IgD-negative memory B cell (primary cell): ENCODE measurements around the gene RPRD1A. TPM values are rescaled to one million over a fixed set of nuclear protein-coding genes. Genes with fewer than 3 reads are reported as not detected.
"Not testable (repeated sequence)": the region's sequence is repeated elsewhere in the genome, so short reads cannot be mapped to it uniquely, and the experiment has no call there.

Source experiments
- H3K27ac Mint-ChIP-seq, 3 donors: one replicate each; pipeline ENCODE4 v1.8.0; 2020 to 2022; ENCODE audit warnings: mild to moderate bottlenecking in 3 of 3, mixed read lengths in 3 of 3, moderate library complexity in 1 of 3
- H3K27me3 Mint-ChIP-seq: one replicate; pipeline ENCODE4 v1.8.0; 2021; ENCODE audit warnings: mixed read lengths
- H3K36me3 Mint-ChIP-seq: one replicate; pipeline ENCODE4 v1.8.0; 2020; ENCODE audit warnings: mild to moderate bottlenecking, mixed read lengths
- H3K4me1 Mint-ChIP-seq, 3 donors: one replicate each; pipeline ENCODE4 v1.8.0; 2020 to 2022; ENCODE audit warnings: mixed read lengths in 3 of 3, mild to moderate bottlenecking in 1 of 3
- H3K4me3 Mint-ChIP-seq, 4 donors: one replicate each; pipeline ENCODE4 v1.8.0; 2020 to 2022; ENCODE audit warnings: mild to moderate bottlenecking in 4 of 4, mixed read lengths in 4 of 4, moderate library complexity in 3 of 4
- H3K9me3 Mint-ChIP-seq, 3 donors: one replicate each; pipeline ENCODE4 v1.8.0; 2020 to 2021; ENCODE audit warnings: mixed read lengths in 3 of 3, mild to moderate bottlenecking in 1 of 3
- polyA plus RNA-seq: library from polyadenylated mRNA; unstranded; fragments of 300-500 nt; fragmentation: Illumina TruSeq; gene quantifications from one replicate; pipeline ENCODE4 v1.2.3, GENCODE V29; 2021

Gene RPRD1A
- polyA plus RNA-seq, 1 donor from 2014 or later: 15.6 TPM

DNA sequence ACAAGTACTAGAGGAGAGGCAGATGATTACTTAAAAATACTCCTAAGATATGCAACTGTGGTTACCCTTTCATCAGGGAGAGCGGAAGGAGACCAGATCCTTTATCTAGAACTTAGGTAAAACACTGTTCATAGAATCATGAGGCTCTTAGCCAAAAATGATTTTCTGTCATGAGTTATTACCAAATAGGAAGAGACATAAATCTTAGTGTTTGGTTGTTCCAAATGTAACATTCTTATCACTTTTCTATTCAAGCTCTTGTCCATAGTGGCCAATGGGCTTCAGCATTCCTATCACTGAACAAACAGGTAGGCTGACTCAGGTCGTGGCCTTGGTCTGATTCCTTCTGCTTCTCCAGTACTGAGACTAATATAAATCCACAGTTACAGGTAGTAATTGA is 38.5 kb downstream of the RPRD1A start:
- H3K36me3 Mint-ChIP-seq: peaks cover 6% of the 10 kb centered on the region
- H3K9me3 Mint-ChIP-seq: no peaks in the 10 kb centered on the region
- no peak overlapping the region for H3K27ac Mint-ChIP-seq
- no peak overlapping the region for H3K4me3 Mint-ChIP-seq
- H3K4me1 Mint-ChIP-seq: peaks cover 21 to 27% (median 26%) of the 10 kb centered on the region in 3 donors
- H3K27me3 Mint-ChIP-seq: no peaks in the 10 kb centered on the region

DNA sequence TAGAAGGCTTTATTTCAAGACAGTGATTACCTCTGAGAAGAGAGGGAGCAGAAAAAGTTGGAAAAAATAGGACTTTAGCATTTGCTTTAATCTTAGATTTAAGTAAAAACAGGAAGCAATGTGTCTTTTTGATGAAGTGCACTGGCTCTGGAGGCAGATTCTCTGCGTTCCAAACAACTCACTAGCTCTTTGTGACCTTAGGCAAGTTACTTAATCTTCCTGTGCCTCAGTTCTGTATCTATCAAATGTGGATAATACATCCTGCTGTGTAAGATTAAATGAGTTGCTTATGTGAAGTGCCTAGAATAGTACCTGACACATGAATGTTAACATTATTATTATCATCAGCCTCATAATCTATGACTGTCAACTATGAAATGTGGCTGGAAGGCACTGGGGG is 42.3 kb downstream of the RPRD1A start:
- Mint-ChIP-seq H3K9me3 (no peaks in the 10 kb centered on the region), H3K4me3 (no peak overlapping the region), H3K27ac (no peak overlapping the region), H3K36me3 (no peaks in the 10 kb centered on the region), H3K27me3 (no peaks in the 10 kb centered on the region), H3K4me1 (peaks cover 0 to 3% (median 0%) of the 10 kb centered on the region in 3 donors)

DNA sequence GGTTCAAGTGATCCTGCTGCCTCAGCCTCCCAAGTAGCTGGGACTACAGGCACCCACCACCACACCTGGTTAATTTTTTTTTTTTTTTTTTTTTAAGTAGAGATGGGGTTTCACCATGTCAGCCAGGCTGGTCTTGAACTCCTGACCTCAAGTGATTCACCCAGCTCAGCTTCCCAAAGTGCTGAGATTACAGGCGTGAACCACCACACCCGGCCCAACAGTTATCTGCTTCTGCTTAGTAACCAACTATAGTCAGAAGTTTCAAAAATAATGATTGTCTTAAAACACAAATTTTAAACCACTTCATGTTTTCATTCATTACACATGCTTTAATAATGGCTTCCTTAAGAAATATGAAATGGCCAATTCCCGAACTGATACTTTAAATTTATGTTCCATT is 43.1 kb downstream of the RPRD1A start:
- not testable (repeated sequence) for H3K27me3 Mint-ChIP-seq, H3K4me1 Mint-ChIP-seq, H3K27ac Mint-ChIP-seq, H3K36me3 Mint-ChIP-seq, H3K4me3 Mint-ChIP-seq, H3K9me3 Mint-ChIP-seq

DNA sequence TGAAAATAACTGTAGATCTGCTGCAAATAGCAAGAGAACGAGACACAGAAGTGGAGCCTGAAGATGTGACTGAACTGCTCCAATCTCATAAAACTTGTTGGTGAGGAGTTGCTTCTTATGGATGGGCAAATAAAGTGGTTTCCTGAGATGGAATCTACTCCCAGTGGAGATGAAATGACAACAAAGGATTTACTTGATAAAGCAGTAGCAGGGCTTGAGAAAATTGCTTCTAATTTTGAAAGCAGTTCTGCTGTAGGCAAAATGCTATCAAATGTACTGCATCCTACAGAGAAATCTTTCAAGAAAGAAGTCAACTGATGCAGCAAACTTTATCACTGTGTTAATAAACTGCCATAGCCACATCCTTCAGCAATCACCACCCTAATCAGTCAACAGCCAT is 44.0 kb downstream of the RPRD1A start:
- Mint-ChIP-seq H3K4me1 (peaks cover 0 to 4% (median 3%) of the 10 kb centered on the region in 3 donors), H3K27ac (peak overlapping the region in 1 of 3 donors; percentile 68), H3K36me3 (no peaks in the 10 kb centered on the region)

DNA sequence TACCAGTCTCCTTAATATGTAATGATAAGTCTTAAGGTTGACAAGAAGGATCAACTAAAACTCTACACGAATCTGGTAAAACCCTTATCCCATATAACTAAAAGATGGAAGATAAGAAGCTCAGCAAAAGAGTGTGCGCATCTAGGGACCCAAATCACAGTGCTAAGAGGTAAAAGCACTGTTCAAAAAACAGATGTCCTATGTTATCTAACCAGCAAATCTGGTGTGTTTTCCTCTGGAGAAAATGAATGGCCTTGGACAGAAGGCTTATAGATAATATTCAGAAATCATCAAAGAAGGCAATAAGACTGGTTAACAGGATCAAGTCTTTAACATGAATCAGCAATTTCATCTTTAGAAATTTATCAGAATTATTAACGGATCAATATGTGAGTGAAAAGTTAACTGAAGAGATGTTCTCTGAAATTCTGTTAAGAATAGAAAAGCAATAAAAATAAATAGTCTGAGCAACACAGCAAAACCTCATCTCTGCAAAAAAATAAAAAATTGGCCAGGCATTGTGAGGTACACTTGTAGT is 47.1 kb downstream of the RPRD1A start:
- H3K4me3 Mint-ChIP-seq: no peak overlapping the region
- peak overlapping the region in 1 of 3 donors; percentile 29 for H3K27ac Mint-ChIP-seq
- no peaks in the 10 kb centered on the region for H3K36me3 Mint-ChIP-seq
- H3K4me1 Mint-ChIP-seq: peaks cover 15 to 20% (median 19%) of the 10 kb centered on the region in 3 donors
- H3K27me3 Mint-ChIP-seq: no peaks in the 10 kb centered on the region
- H3K9me3 Mint-ChIP-seq: no peaks in the 10 kb centered on the region

More for the DNA sequence above, 44.0 kb downstream of the RPRD1A start:
- H3K4me3 Mint-ChIP-seq: no peak overlapping the region
- no peaks in the 10 kb centered on the region for H3K9me3 Mint-ChIP-seq
- H3K27me3 Mint-ChIP-seq: no peaks in the 10 kb centered on the region

DNA sequence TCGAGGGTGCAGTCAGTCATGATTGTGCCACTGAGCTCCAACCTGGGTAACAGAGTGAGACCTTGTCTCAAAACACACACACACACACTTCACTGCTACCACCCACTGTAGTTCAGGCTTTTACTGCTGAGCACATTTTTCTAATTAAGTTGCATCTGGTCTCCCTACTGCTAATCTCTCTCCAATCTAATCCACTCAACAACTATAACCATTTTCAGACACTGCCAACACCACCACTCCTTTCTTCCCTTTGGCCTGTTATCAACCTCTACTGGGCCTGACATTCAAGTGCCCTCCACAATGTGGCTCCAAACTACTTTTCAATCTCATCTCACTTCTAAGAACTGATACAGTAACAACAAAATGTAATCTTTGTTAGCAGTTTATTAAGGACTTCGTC is 50.1 kb downstream of the RPRD1A start:
- no peaks in the 10 kb centered on the region for H3K27me3 Mint-ChIP-seq
- peaks cover 15 to 20% (median 19%) of the 10 kb centered on the region in 3 donors for H3K4me1 Mint-ChIP-seq
- H3K9me3 Mint-ChIP-seq: no peaks in the 10 kb centered on the region
- peaks cover 2% of the 10 kb centered on the region for H3K36me3 Mint-ChIP-seq
- peak overlapping the region in 1 of 3 donors; percentile 13 for H3K27ac Mint-ChIP-seq
- no peak overlapping the region for H3K4me3 Mint-ChIP-seq

DNA sequence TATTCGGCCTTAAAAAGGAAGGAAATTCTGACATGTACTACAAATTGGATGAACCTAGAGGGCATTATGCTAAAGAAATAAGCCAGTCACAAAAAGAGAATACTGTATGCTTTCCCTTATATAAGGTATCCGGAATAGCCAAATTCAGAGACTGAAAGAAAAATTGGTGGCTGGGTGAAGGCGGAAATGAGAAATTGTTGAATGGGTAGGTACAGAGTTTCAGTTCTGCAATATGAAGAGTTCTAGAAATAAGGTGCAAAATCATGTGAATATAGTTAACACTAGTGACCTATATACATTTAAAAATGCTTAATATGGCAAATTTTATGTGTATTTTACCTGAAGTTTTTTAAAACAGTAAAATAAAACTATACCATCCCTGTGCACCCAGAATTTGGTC is 51.7 kb downstream of the RPRD1A start:
- Mint-ChIP-seq H3K27me3 (no peaks in the 10 kb centered on the region), H3K9me3 (no peaks in the 10 kb centered on the region), H3K27ac (peak overlapping the region in 1 of 3 donors; percentile 47), H3K36me3 (peaks cover 2% of the 10 kb centered on the region), H3K4me1 (peaks cover 15 to 20% (median 19%) of the 10 kb centered on the region in 3 donors), H3K4me3 (peak overlapping the region in 1 of 4 donors; percentile 1)

DNA sequence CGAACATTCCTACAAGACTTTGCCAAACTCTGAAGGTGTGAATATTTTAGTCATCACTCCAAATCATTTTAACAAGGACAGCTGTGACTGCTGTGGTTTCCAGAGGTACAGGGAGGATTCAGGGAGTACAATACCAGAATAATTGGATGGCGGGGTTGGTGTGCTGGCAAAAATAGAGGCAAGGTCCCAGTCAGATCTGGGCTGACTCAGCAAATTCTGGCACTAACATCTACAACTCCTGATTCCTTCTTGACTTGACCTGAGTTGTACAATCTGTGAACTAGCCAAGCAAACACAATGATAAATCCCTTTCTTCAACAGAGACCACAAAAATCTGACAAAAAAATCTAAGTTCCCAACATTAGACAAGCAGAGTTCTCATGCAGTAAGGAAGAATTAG is 54.5 kb downstream of the RPRD1A start:
- Mint-ChIP-seq H3K27me3 (no peaks in the 10 kb centered on the region), H3K36me3 (peaks cover 2% of the 10 kb centered on the region), H3K4me3 (no peak overlapping the region), H3K4me1 (peaks cover 15 to 19% (median 18%) of the 10 kb centered on the region in 3 donors), H3K27ac (no peak overlapping the region), H3K9me3 (no peaks in the 10 kb centered on the region)

DNA sequence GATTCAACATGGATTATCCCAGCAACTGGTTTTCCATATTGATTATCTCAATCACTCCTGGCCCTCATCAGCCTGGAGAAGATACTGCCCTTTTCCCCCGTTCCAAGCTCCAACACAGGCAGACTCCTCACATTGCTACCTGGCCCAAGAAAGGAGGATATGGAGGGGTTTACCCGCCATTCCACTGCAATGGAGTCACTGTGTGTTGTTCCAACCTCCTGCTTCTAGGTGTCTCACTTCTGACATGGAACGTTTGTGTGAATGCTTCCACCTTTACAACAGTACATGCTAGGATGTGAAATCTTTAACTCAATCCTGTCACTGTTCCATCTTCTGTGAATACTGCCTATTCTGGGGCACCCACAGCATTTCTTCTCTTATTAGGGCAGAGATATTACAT is 58.1 kb downstream of the RPRD1A start:
- Mint-ChIP-seq H3K9me3 (no peaks in the 10 kb centered on the region), H3K36me3 (peaks cover 2% of the 10 kb centered on the region), H3K4me3 (no peak overlapping the region), H3K4me1 (peaks cover 0 to 2% (median 0%) of the 10 kb centered on the region in 3 donors), H3K27ac (no peak overlapping the region), H3K27me3 (no peaks in the 10 kb centered on the region)

DNA sequence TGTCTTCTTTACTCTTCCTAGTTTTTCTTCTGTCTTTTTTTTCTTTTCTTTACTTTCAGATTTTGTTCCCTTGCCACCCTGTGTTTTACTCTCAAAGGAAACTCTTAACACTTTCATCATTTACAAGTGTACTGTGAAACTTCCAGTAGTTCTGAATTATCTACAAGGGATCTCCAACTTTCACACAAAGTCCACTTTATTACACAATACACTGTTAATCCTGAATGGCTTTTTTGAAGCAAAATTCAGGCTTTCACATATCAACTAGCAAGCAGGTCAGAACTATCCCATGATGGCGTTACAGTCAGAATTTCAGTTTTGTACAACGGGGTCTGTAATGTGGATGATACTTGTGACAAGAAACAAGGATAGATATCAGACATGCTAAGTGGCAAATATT is 60.4 kb downstream of the RPRD1A start:
- H3K4me1 Mint-ChIP-seq: peaks cover 0 to 7% (median 4%) of the 10 kb centered on the region in 3 donors
- no peak overlapping the region for H3K4me3 Mint-ChIP-seq
- H3K27me3 Mint-ChIP-seq: no peaks in the 10 kb centered on the region
- no peaks in the 10 kb centered on the region for H3K9me3 Mint-ChIP-seq
- H3K27ac Mint-ChIP-seq: no peak overlapping the region
- no peaks in the 10 kb centered on the region for H3K36me3 Mint-ChIP-seq

DNA sequence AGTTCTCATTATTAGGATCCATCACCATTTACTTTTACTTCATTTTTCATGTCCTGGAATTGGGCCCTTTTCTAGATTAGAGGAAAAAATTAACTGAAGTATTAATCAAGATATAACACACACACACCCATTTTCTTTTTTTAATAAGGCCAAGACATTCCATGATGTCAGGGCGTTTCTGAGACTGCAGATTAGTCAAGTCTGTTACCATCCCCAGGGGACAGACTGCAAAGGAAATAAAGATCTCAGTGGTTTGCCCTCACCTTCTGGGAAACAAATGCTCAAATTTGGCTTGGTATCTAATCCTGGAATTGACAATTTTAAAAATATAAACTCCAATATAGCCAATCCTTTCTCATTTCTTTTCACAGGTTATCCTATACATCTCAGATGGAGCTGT is 67.4 kb downstream of the RPRD1A start:
- Mint-ChIP-seq H3K36me3 (peaks cover 2% of the 10 kb centered on the region), H3K4me1 (peaks cover 20 to 27% (median 23%) of the 10 kb centered on the region in 3 donors), H3K27me3 (no peaks in the 10 kb centered on the region), H3K27ac (no peak overlapping the region), H3K4me3 (no peak overlapping the region), H3K9me3 (no peaks in the 10 kb centered on the region)

DNA sequence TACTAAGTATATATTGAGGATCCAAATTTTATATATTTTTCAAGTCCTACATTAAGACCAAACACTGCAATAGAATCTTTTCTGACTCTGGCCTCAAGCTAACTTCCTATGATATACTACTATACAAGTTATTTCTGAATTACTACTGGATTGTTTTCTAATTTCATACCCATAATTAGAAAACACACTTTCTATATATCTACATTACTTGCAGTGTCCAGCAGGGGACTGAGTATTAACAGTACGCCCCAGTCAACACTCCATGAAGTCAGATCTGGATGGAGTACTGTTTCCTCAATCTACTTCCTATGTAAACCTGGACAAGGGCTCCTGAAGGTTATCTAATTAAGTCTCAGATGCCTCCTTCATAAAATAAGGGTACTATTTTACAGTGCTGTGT is 68.4 kb downstream of the RPRD1A start:
- Mint-ChIP-seq H3K4me3 (no peak overlapping the region), H3K4me1 (peaks cover 20 to 27% (median 23%) of the 10 kb centered on the region in 3 donors), H3K27ac (peak overlapping the region in 1 of 3 donors; percentile 44), H3K36me3 (peaks cover 2% of the 10 kb centered on the region), H3K27me3 (no peaks in the 10 kb centered on the region), H3K9me3 (no peaks in the 10 kb centered on the region)

DNA sequence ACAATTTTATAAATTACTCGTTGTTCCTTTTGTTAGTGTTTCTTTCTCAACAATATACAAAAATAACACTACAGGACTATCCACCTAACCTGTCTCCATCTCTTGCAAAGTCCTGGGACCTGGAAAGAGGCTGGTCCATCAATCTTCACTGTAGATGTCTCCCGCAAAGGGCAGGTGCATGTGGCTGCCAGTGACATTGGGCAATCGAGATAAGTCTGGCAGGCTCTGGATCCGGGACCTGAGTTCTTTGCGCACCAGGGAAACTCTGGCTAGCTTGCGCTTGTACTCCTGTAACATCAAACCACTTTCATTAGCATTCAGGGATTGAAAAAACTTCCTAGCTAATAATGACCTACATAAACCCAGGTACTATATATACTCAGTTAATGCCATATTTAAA is 74.3 kb downstream of the RPRD1A start:
- Mint-ChIP-seq H3K4me1 (peaks cover 0 to 2% (median 0%) of the 10 kb centered on the region in 3 donors), H3K27me3 (no peaks in the 10 kb centered on the region), H3K9me3 (no peaks in the 10 kb centered on the region), H3K4me3 (no peak overlapping the region), H3K36me3 (peaks cover 2% of the 10 kb centered on the region), H3K27ac (no peak overlapping the region)

DNA sequence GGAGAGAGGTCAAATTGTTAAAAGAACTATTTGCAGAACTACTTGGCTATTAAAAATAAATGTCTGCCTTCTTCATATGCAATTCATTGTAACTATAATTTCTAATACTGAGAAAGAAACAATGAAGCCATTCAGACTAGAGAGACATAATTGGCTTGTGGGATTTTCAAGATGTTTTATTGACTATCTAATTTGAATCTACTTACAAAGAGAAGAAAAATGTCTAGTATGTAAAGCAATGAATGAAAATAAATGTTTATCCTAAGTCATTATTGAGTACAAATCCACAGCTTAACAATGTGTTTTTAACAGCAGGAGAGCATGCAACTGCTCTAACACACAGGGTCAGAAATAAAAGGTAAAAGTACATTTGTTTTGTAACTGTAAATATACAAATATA is 75.7 kb downstream of the RPRD1A start:
- no peaks in the 10 kb centered on the region for H3K9me3 Mint-ChIP-seq
- H3K27me3 Mint-ChIP-seq: no peaks in the 10 kb centered on the region
- peaks cover 4% of the 10 kb centered on the region for H3K36me3 Mint-ChIP-seq
- no peak overlapping the region for H3K4me3 Mint-ChIP-seq
- H3K4me1 Mint-ChIP-seq: peaks cover 0 to 2% (median 0%) of the 10 kb centered on the region in 3 donors
- H3K27ac Mint-ChIP-seq: no peak overlapping the region

DNA sequence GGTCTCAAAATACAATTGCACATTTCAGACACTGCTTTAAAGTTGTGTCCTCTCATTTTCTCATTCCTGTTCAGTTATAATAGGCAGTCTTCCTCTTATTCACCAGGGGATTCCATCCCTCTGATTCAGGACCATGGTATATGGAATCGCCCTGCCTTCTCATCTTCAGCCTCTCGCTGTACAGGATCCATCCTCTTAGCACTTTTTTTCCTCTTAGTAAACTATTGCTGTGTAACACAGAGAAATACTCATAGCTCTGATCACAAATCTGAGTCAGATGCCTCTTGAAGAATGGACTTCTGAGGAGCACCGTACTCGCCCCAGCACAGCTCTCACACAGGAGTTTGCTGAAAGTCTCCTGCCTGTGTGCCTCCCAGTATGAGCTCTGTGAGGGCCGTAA is 83.5 kb downstream of the RPRD1A start:
- H3K9me3 Mint-ChIP-seq: no peaks in the 10 kb centered on the region
- H3K27ac Mint-ChIP-seq: no peak overlapping the region
- H3K36me3 Mint-ChIP-seq: peaks cover 18% of the 10 kb centered on the region
- H3K27me3 Mint-ChIP-seq: no peaks in the 10 kb centered on the region
- no peak overlapping the region for H3K4me3 Mint-ChIP-seq
- peaks cover 0 to 2% (median 0%) of the 10 kb centered on the region in 3 donors for H3K4me1 Mint-ChIP-seq

DNA sequence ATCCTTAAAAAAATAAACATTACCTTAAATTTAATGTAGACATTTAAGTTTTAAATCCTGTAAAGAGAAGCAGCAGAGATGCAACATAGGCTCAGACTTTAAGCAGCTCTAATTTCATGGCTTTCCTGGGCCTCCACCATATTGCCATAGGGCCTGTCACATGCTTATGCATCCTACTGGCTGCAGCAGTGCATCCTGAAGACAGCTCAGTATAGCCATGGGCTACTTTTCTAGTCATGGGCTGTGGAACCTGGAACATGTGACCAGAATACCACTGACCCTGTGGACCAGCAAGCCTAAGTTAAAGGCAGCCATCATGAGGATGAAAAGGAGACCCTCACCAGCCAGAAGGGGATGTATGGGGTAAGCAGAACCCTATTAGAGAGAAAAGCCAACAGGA is 84.2 kb downstream of the RPRD1A start:
- no peaks in the 10 kb centered on the region for H3K27me3 Mint-ChIP-seq
- H3K9me3 Mint-ChIP-seq: no peaks in the 10 kb centered on the region
- peak overlapping the region in 1 of 3 donors; percentile 63 for H3K27ac Mint-ChIP-seq
- peaks cover 0 to 2% (median 0%) of the 10 kb centered on the region in 3 donors for H3K4me1 Mint-ChIP-seq
- H3K4me3 Mint-ChIP-seq: no peak overlapping the region
- peaks cover 18% of the 10 kb centered on the region for H3K36me3 Mint-ChIP-seq
